SH-SY5Y (cell line): ENCODE results near the gene SHCBP1.

Experiments used
- GATA2 ChIP-seq: IDR thresholded peaks from 2 replicates; pipeline ENCODE4 v1.6.1; 2011; ENCODE audit warnings: mild to moderate bottlenecking, low read depth, low read length
- GATA3 ChIP-seq: IDR thresholded peaks from 2 replicates; pipeline ENCODE4 v1.6.1; 2011; ENCODE audit warnings: low read depth, mild to moderate bottlenecking, low read length, moderate library complexity

- no peak for TF ChIP-seq GATA2
- no peak for TF ChIP-seq GATA3
Observed at GRCh38 chr16:46651305-46651704, 30.1 kb upstream of the SHCBP1 start.
